H1 (cell line): ENCODE data around the gene MLPH. TPM values are rescaled to one million over a fixed set of nuclear protein-coding genes. Genes with fewer than 3 reads are reported as not detected.

Source experiments
- CTCF ChIA-PET: fragments of 300-600 bp; sonication (Branson Sonifier 250); formaldehyde crosslinking; loops from one replicate; lab custom pipeline; 2021; ENCODE audit not compliant: partially characterized antibody; lab: Charles Lee
- POLR2A ChIA-PET: fragments of 300-600 bp; sonication (Branson Sonifier 250); formaldehyde crosslinking; loops from one replicate; lab custom pipeline; 2021; ENCODE audit warnings: inconsistent platforms; ENCODE audit not compliant: partially characterized antibody; lab: Charles Lee
- DNase-seq, 2 experiments: peaks; one replicate each; pipeline versions ENCODE4 v3.0.0 to v3.0.0-alpha.2; 2010 to 2022; ENCODE audit warnings: low spot score in 2 of 2, low read depth in 1 of 2, mixed read lengths in 1 of 2
- FAIRE-seq: peaks from 2 replicates; lab custom pipeline; 2011; peaks lifted over from hg19 to GRCh38; lab: Jason Lieb, UNC
- H2AFZ ChIP-seq: 2 replicates; pipeline ENCODE4 v1.8.1; 2012; ENCODE audit warnings: low read length, inconsistent platforms
- H2AK5ac ChIP-seq: 2 replicates; pipeline ENCODE4 v1.6.1; 2013; ENCODE audit warnings: low read depth, low read length
- H2BK120ac ChIP-seq: replicated peaks from 2 replicates; pipeline ENCODE3; 2013; ENCODE audit warnings: low read depth, low read length, inconsistent platforms
- H2BK12ac ChIP-seq: 2 replicates; pipeline ENCODE4 v1.6.1; 2013; ENCODE audit warnings: low read depth, low read length
- H2BK15ac ChIP-seq: 2 replicates; pipeline ENCODE4 v1.6.1; 2013; ENCODE audit warnings: low read length
- H2BK20ac ChIP-seq: 2 replicates; pipeline ENCODE4 v1.6.1; 2013; ENCODE audit warnings: low read length
- H2BK5ac ChIP-seq: 2 replicates; pipeline ENCODE4 v1.6.1; 2013; ENCODE audit warnings: low read depth, low read length
- H3K14ac ChIP-seq: 2 replicates; pipeline ENCODE4 v1.6.1; 2013; ENCODE audit warnings: inconsistent platforms; ENCODE audit not compliant: insufficient read length
- H3K18ac ChIP-seq: 2 replicates; pipeline ENCODE4 v1.6.1; 2013; ENCODE audit warnings: low read length; ENCODE audit errors: extremely low read depth
- H3K23ac ChIP-seq: 2 replicates; pipeline ENCODE4 v1.6.1; 2013; ENCODE audit warnings: inconsistent platforms; ENCODE audit not compliant: insufficient read length
- H3K23me2 ChIP-seq: 2 replicates; pipeline ENCODE4 v1.6.1; 2013; ENCODE audit warnings: low read depth, low read length
- H3K27ac ChIP-seq: 2 replicates; pipeline ENCODE4 v1.6.1; 2011; ENCODE audit warnings: low read depth, low read length, inconsistent platforms
- H3K27me3 ChIP-seq, 4 experiments: replicated peaks in 1 of 4; 1 replicate in 1 of 4; 2 replicates in 3 of 4; pipeline versions ENCODE4 v1.6.1 to v1.8.1; 2011 to 2013; ENCODE audit warnings: low read length in 3 of 4, mild to moderate bottlenecking in 3 of 4, inconsistent platforms in 2 of 4, mixed read lengths in 2 of 4, moderate library complexity in 1 of 4; ENCODE audit not compliant: control insufficient read depth in 3 of 4, insufficient read depth in 3 of 4; ENCODE audit errors: extremely low read depth in 1 of 4
- H3K36me3 ChIP-seq, 4 experiments: 2 replicates each; pipeline versions ENCODE4 v1.6.1 to v1.8.1; 2011 to 2013; ENCODE audit warnings: mild to moderate bottlenecking in 4 of 4, low read length in 3 of 4, moderate library complexity in 2 of 4, control low read depth in 1 of 4, inconsistent platforms in 1 of 4; ENCODE audit not compliant: insufficient read depth in 4 of 4, control insufficient read depth in 2 of 4
- H3K4ac ChIP-seq: replicated peaks from 2 replicates; pipeline ENCODE3; 2013; ENCODE audit warnings: low read length, low read depth, mixed read lengths, inconsistent platforms; ENCODE audit not compliant: insufficient read length
- H3K4me1 ChIP-seq, 4 experiments: replicated peaks in 1 of 4; 1 replicate in 1 of 4; 2 replicates in 3 of 4; pipeline versions ENCODE4 v1.6.1 to v1.8.1; 2011 to 2013; ENCODE audit warnings: low read length in 3 of 4, inconsistent platforms in 2 of 4, mixed read lengths in 1 of 4; ENCODE audit not compliant: insufficient read depth in 4 of 4, control insufficient read depth in 3 of 4
- H3K4me2 ChIP-seq, 2 experiments: 2 replicates each; pipeline versions ENCODE4 v1.6.1 to v1.8.1; 2011 to 2013; ENCODE audit warnings: low read depth in 2 of 2, low read length in 2 of 2, control low read depth in 1 of 2, inconsistent platforms in 1 of 2, mild to moderate bottlenecking in 1 of 2; ENCODE audit not compliant: insufficient read depth in 1 of 2
- H3K4me3 ChIP-seq, 4 experiments: fragments of 200-600, 300-600 bp in 1 of 4; sonication (generic), shearing (Covaris generic), sonication (Bioruptor Twin) in 1 of 4; 2 replicates each; pipeline versions ENCODE4 v1.5.1 to v1.8.1; 2011 to 2016; ENCODE audit warnings: low read length in 4 of 4, low read depth in 3 of 4, control low read depth in 2 of 4, inconsistent platforms in 2 of 4, mild to moderate bottlenecking in 2 of 4, mixed read lengths in 1 of 4, moderate library complexity in 1 of 4; ENCODE audit not compliant: insufficient read depth in 2 of 4; ENCODE audit errors: extremely low read depth in 1 of 4
- H3K56ac ChIP-seq: replicated peaks from 2 replicates; pipeline ENCODE3; 2013; ENCODE audit warnings: low read depth, mild to moderate bottlenecking, mixed read lengths, low read length, inconsistent platforms; ENCODE audit not compliant: insufficient read length
- H3K79me1 ChIP-seq: 2 replicates; pipeline ENCODE4 v1.6.1; 2013; ENCODE audit warnings: low read depth, low read length, control low read depth
- H3K79me2 ChIP-seq, 2 experiments: 2 replicates each; pipeline versions ENCODE4 v1.6.1 to v1.8.1; 2012 to 2013; ENCODE audit warnings: low read length in 2 of 2, mild to moderate bottlenecking in 2 of 2, inconsistent platforms in 1 of 2; ENCODE audit not compliant: insufficient read depth in 2 of 2, control insufficient read depth in 1 of 2
- H3K9ac ChIP-seq, 4 experiments: replicated peaks in 1 of 4; 1 replicate in 1 of 4; 2 replicates in 3 of 4; pipeline versions ENCODE4 v1.6.1 to v1.8.1; 2011 to 2013; ENCODE audit warnings: low read depth in 3 of 4, low read length in 3 of 4, control low read depth in 2 of 4, mild to moderate bottlenecking in 2 of 4, moderate library complexity in 2 of 4, inconsistent platforms in 1 of 4; ENCODE audit errors: extremely low read depth in 1 of 4
- H3K9me3 ChIP-seq, 2 experiments: 2 replicates each; pipeline versions ENCODE4 v1.6.1 to v1.8.1; 2012 to 2013; ENCODE audit warnings: mild to moderate bottlenecking in 2 of 2, moderate library complexity in 2 of 2, control low read depth in 1 of 2, inconsistent platforms in 1 of 2, low read depth in 1 of 2, low read length in 1 of 2, mixed read lengths in 1 of 2; ENCODE audit not compliant: insufficient read depth in 2 of 2
- H4K20me1 ChIP-seq, 2 experiments: replicated peaks in 1 of 2; 2 replicates each; pipeline versions ENCODE3 to v1.8.1; 2011 to 2013; ENCODE audit warnings: inconsistent platforms in 2 of 2, low read length in 2 of 2, mild to moderate bottlenecking in 1 of 2; ENCODE audit not compliant: insufficient read depth in 2 of 2, control insufficient read depth in 1 of 2
- H4K5ac ChIP-seq: 2 replicates; pipeline ENCODE4 v1.6.1; 2013; ENCODE audit warnings: low read length, low read depth, mixed read lengths, inconsistent platforms; ENCODE audit not compliant: insufficient read length
- H4K8ac ChIP-seq: 2 replicates; pipeline ENCODE4 v1.8.0; 2013; ENCODE audit warnings: mild to moderate bottlenecking, moderate library complexity, low read length, inconsistent platforms; ENCODE audit not compliant: insufficient read depth; ENCODE audit errors: extremely low read depth
- H4K91ac ChIP-seq: replicated peaks from 2 replicates; pipeline ENCODE3; 2013; ENCODE audit warnings: low read length, mixed read lengths, inconsistent platforms; ENCODE audit not compliant: insufficient read length
- BRCA1 ChIP-seq: IDR thresholded peaks from 2 replicates; pipeline ENCODE4 v1.6.1; 2012; ENCODE audit warnings: low read depth, low read length, improper control_type of control experiment
- CBX5 ChIP-seq: fragments of 300-800, 300-1000 bp; sonication (generic); IDR thresholded peaks from 2 replicates; pipeline ENCODE4 v1.7.1; 2016; ENCODE audit warnings: antibody characterized with exemption, low read length, low read depth
- CBX8 ChIP-seq: fragments of 300-800, 300-1000 bp; sonication (generic); IDR thresholded peaks from 2 replicates; pipeline ENCODE4 v1.7.1; 2016; ENCODE audit warnings: low read depth, low read length, borderline replicate concordance
- CHD2 ChIP-seq: IDR thresholded peaks from 2 replicates; pipeline ENCODE4 v1.6.1; 2012; ENCODE audit warnings: low read length, improper control_type of control experiment
- E2F6 ChIP-seq: IDR thresholded peaks from 2 replicates; pipeline ENCODE4 v1.6.1; 2012; ENCODE audit warnings: inconsistent platforms
- EGR1 ChIP-seq: IDR thresholded peaks from 2 replicates; pipeline ENCODE4 v1.6.1; 2011; ENCODE audit warnings: low read depth, low read length, borderline replicate concordance
- EZH2 ChIP-seq: fragments of 200-600 bp; sonication (generic); IDR thresholded peaks from 2 replicates; pipeline ENCODE4 v1.7.1; 2012; ENCODE audit warnings: low read depth, mild to moderate bottlenecking, moderate library complexity, low read length, inconsistent platforms; ENCODE audit not compliant: severe bottlenecking
- FOSL1 ChIP-seq: IDR thresholded peaks from 2 replicates; pipeline ENCODE4 v1.6.1; 2011; ENCODE audit warnings: mild to moderate bottlenecking, low read depth, low read length, moderate library complexity; ENCODE audit not compliant: insufficient read depth
- GTF2F1 ChIP-seq: IDR thresholded peaks from 2 replicates; pipeline ENCODE4 v1.6.1; 2012; ENCODE audit warnings: low read depth, low read length, improper control_type of control experiment, borderline replicate concordance
- KDM4A ChIP-seq: IDR thresholded peaks from one replicate; pipeline ENCODE4 v1.7.1; 2012; ENCODE audit warnings: low read depth, mild to moderate bottlenecking, moderate library complexity, low read length, inconsistent platforms; ENCODE audit not compliant: severe bottlenecking
- RBBP5 ChIP-seq: IDR thresholded peaks from 2 replicates; pipeline ENCODE4 v1.7.1; 2012; ENCODE audit warnings: low read depth, mild to moderate bottlenecking, inconsistent platforms, low read length, moderate library complexity, borderline replicate concordance
- SUZ12 ChIP-seq: fragments of 200-600 bp; sonication (generic); IDR thresholded peaks from 2 replicates; pipeline ENCODE4 v1.6.1; 2012; ENCODE audit warnings: mild to moderate bottlenecking, inconsistent platforms, low read length, moderate library complexity, mixed read lengths
- TEAD4 ChIP-seq: IDR thresholded peaks from 2 replicates; pipeline ENCODE4 v1.6.1; 2012; ENCODE audit warnings: low read depth, low read length, inconsistent platforms, mixed read lengths
- WGBS, 2 experiments: shearing (Covaris generic) in 1 of 2; methylation state at CpG; one replicate each; pipeline versions ENCODE4 v1.1.6 to v1.1.7; 2013 to 2015; ENCODE audit warnings: low lambda C conversion rate in 2 of 2, mixed read lengths in 2 of 2, inconsistent platforms in 1 of 2, low coverage in 1 of 2, missing lambda C conversion rate in 1 of 2; ENCODE audit not compliant: insufficient replicate concordance in 2 of 2, insufficient coverage in 1 of 2, insufficient read length in 1 of 2; ENCODE audit errors: extremely low coverage in 1 of 2, missing lambda C conversion rate in 1 of 2; 5-methylcytosine and 5-hydroxymethylcytosine counted together
- polyA plus RNA-seq, 7 experiments: library from polyadenylated mRNA; depleted of rRNA in 3 of 7; stranded (reverse) in 5 of 7; unstranded in 2 of 7; fragments of >200 nt in 5 of 7; fragments of 200-250 nt in 2 of 7; gene quantifications; 1 replicate in 5 of 7; 2 replicates in 1 of 7; 4 replicates in 1 of 7; pipeline versions ENCODE4 v1.2.1 to v1.2.3, GENCODE V29; 2011 to 2013; ENCODE audit warnings: missing spikeins in 2 of 7, mixed read lengths in 2 of 7
- total RNA-seq: library from RNA; stranded (reverse); fragmentation: NEBNext Ultra II Directional; extraction: Animal tissue kit (Norgen Biotek cat#: 25700); gene quantifications from 2 replicates; pipeline ENCODE4 v1.2.1, GENCODE V29; 2021

Gene MLPH
- total and polyA plus RNA-seq, 2 of the 8 experiments (the other 6 are each of a cell fraction or from before 2014, with no cell fraction given) = 12.7 to 17.0 TPM

DNA sequence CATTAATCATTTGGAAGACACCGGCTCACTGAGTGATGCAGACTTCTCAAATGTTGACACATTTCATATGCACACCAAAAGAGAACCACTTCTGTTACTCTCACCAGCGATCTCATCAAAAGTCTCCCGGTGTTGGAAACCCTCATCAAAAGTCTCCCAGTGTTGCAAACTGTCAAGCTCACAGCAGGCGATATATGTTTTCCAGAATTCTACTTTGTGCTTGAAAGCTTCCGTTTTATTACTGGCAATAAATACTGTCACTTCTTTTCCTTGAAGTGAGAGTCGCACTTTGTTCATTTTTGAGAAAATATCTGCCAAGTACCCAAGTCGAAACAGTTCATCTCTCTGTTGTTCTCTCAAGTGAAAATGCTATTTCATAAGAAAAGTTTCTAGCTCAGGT lies 20.5 kb downstream of the MLPH start:
- H2BK12ac ChIP-seq = no peak overlapping the region
- H4K91ac ChIP-seq = no peak overlapping the region
- no peak overlapping the region for H3K9ac ChIP-seq
- CTCF ChIA-PET = interaction anchor here (0.7 to 6.8 kb wide), 6 partner anchors 7 to 94 kb away, joined by 3 to 78 read pairs (median 10); partner anchors contain the start of gene COL6A3
- POLR2A ChIA-PET = no interaction called here
- no peak for FAIRE-seq
- no peak overlapping the region for H2AFZ ChIP-seq
- WGBS, 2 experiments = 99% methylated on average over 7 of the region's 7 CpGs; no CpG with 5 or more reads in 1 of the 2 experiments
- no peak overlapping the region for H3K18ac ChIP-seq
- H3K27ac ChIP-seq = no peak overlapping the region
- H3K27me3 ChIP-seq = no peaks in the 10 kb centered on the region
- no peak for DNase-seq
- H4K5ac ChIP-seq = no peak overlapping the region
- H3K23me2 ChIP-seq = no peaks in the 10 kb centered on the region
- no peak overlapping the region for H3K56ac ChIP-seq
- no peak overlapping the region for H3K4me3 ChIP-seq
- no peak overlapping the region for H2AK5ac ChIP-seq
- H4K8ac ChIP-seq = no peak overlapping the region
- H2BK120ac ChIP-seq = no peak overlapping the region
- no peak overlapping the region for H3K23ac ChIP-seq
- H2BK5ac ChIP-seq = no peak overlapping the region
- H4K20me1 ChIP-seq = no peaks in the 10 kb centered on the region
- no peak overlapping the region for H3K14ac ChIP-seq
- H3K79me1 ChIP-seq = no peaks in the 10 kb centered on the region
- no peak overlapping the region for H2BK20ac ChIP-seq
- H3K4me1 ChIP-seq = no peaks in the 10 kb centered on the region
- H3K4ac ChIP-seq = no peak overlapping the region
- peaks cover 0 to 3% of the 10 kb centered on the region in 2 experiments; a peak in 1 of 4 replicates for H3K9me3 ChIP-seq
- no peak overlapping the region for H2BK15ac ChIP-seq
- H3K4me2 ChIP-seq = no peak overlapping the region
- 0 out of 8 replicates have a peak, but pooled peaks cover 0 to 5% (median 0%) of the 10 kb centered on the region in 4 experiments for H3K36me3 ChIP-seq
- no peaks in the 10 kb centered on the region for H3K79me2 ChIP-seq
- TF ChIP-seq E2F6 = no peak
- TF ChIP-seq GTF2F1 = no peak
- no peak for TF ChIP-seq CBX8
- no peak for TF ChIP-seq KDM4A
- no peak for TF ChIP-seq RBBP5
- TF ChIP-seq BRCA1 = no peak
- TF ChIP-seq CBX5 = no peak
- no peak for TF ChIP-seq EZH2
- no peak for TF ChIP-seq FOSL1
- TF ChIP-seq EGR1 = no peak
- no peak for TF ChIP-seq TEAD4
- no peak for TF ChIP-seq CHD2
- no peak for TF ChIP-seq SUZ12
